Stomach (tissue), 9 donors: ENCODE results near the gene RXRA. TPM values are rescaled to one million over a fixed set of nuclear protein-coding genes. Genes with fewer than 3 reads are reported as not detected.

ENCODE experiments used
- DNase-seq, 2 donors: peaks; one replicate each; pipeline versions ENCODE4 v3.0.0 to v3.0.0-alpha.2; 2013 to 2019
- H3K27ac ChIP-seq, 5 donors: fragments of 200-600 bp in 4 of 5; sonication (generic) in 4 of 5; one replicate each; pipeline ENCODE4 v1.5.1; 2013 to 2019; ENCODE audit warnings: mild to moderate bottlenecking in 1 of 5, moderate library complexity in 1 of 5
- H3K27me3 ChIP-seq, 3 donors: fragments of 200-600 bp; sonication (generic); one replicate each; pipeline ENCODE4 v1.5.1; 2017 to 2019; ENCODE audit warnings: mixed run types in 1 of 3
- H3K36me3 ChIP-seq, 4 donors: fragments of 200-600 bp; sonication (generic); 1 replicate in 3 of 4; 2 replicates in 1 of 4; pipeline ENCODE4 v1.5.1; 2016 to 2019
- H3K4me1 ChIP-seq, 4 donors: fragments of 200-600 bp; sonication (generic); one replicate each; pipeline ENCODE4 v1.5.1; 2016 to 2019
- H3K4me3 ChIP-seq, 4 donors: fragments of 200-600 bp; sonication (generic) in 3 of 4; one replicate each; pipeline ENCODE4 v1.5.1; 2016 to 2019; ENCODE audit warnings: mild to moderate bottlenecking in 1 of 4
- H3K9me3 ChIP-seq, 4 donors: fragments of 200-600 bp; sonication (generic); one replicate each; pipeline ENCODE4 v1.5.1; 2016 to 2019
- EP300 ChIP-seq: sonication (generic); formaldehyde crosslinking; IDR thresholded peaks from one replicate; pipeline ENCODE4 v1.6.1; 2017; ENCODE audit warnings: antibody characterized with exemption
- POLR2A ChIP-seq, 4 donors: fragments of 450-650 bp; IDR thresholded peaks; one replicate each; pipeline ENCODE4 v1.6.1; 2016; ENCODE audit warnings: antibody characterized with exemption in 4 of 4, control low read depth in 2 of 4, mild to moderate bottlenecking in 1 of 4, moderate library complexity in 1 of 4
- POLR2AphosphoS5 ChIP-seq, 3 donors: sonication (generic); formaldehyde crosslinking; IDR thresholded peaks; one replicate each; pipeline ENCODE4 v1.6.1; 2016; ENCODE audit warnings: antibody characterized with exemption in 3 of 3
- WGBS, 5 donors: extraction: QIAGEN DNeasy Blood & Tissue Kit in 3 of 5; methylation state at CpG; one replicate each; pipeline versions ENCODE4 v1.1.5 to v1.1.7; 2013 to 2018; 5-methylcytosine and 5-hydroxymethylcytosine counted together
- intact Hi-C: fragments of 100-400 bp; cut with DNase I; formaldehyde crosslinking; loops from one replicate; pipeline ENCODE4 v1.15.1; 2023; ENCODE audit warnings: low total_unique reads
- polyA plus RNA-seq, 3 donors: library from polyadenylated mRNA; stranded (reverse); fragments of 200-250 nt; gene quantifications; one replicate each; pipeline ENCODE4 v1.2.3, GENCODE V29; 2013
- total RNA-seq, 5 donors: library from RNA; depleted of rRNA; stranded (reverse); fragments of >200 nt; gene quantifications; one replicate each; pipeline versions ENCODE4 v1.1.0 to v1.2.3, GENCODE V29; 2014 to 2016
- TF ChIP-seq, protein P1 (sequence below), 7 experiments: fragments of 450-650 bp in 4 of 7; fragments of 200-600 bp in 3 of 7; sonication (generic) in 3 of 7; IDR thresholded peaks; one replicate each; pipeline ENCODE4 v1.5.1; 2016 to 2019; ENCODE audit warnings: antibody characterized with exemption in 7 of 7, control low read depth in 2 of 7, mild to moderate bottlenecking in 1 of 7
- donor health status: healthy with polysubstance abuse.
- donor health status: Bipolar disorder and iron deficiency.
- donor health status: healthy.

Gene RXRA
- total and polyA plus RNA-seq, 8 donors = 14.0 to 68.4 (median 29.3) TPM

GRCh38 chr9:134335061-134335460, 8.8 kb downstream of the RXRA start:
- DNase-seq = no peak
- Histone ChIP-seq H3K4me1 (peaks cover 92 to 100% (median 99%) of the 10 kb centered on the region in 4 donors), H3K4me3 (no peak overlapping the region), H3K9me3 (no peaks in the 10 kb centered on the region), H3K27me3 (no peaks in the 10 kb centered on the region), H3K36me3 (no peaks in the 10 kb centered on the region), H3K27ac (no peak overlapping the region)
- WGBS, 5 donors = 89 to 100% (median 96%) methylated on average over 2 of the region's 2 CpGs
- TF ChIP-seq POLR2A (IDR thresholded peaks at IDR 0.05) = no peak
- TF ChIP-seq EP300 = no peak
- intact Hi-C loops = loop anchor here (10.0 kb wide), 2 partner anchors 100 to 160 kb away; no protein-coding TSS in a partner anchor

DNA sequence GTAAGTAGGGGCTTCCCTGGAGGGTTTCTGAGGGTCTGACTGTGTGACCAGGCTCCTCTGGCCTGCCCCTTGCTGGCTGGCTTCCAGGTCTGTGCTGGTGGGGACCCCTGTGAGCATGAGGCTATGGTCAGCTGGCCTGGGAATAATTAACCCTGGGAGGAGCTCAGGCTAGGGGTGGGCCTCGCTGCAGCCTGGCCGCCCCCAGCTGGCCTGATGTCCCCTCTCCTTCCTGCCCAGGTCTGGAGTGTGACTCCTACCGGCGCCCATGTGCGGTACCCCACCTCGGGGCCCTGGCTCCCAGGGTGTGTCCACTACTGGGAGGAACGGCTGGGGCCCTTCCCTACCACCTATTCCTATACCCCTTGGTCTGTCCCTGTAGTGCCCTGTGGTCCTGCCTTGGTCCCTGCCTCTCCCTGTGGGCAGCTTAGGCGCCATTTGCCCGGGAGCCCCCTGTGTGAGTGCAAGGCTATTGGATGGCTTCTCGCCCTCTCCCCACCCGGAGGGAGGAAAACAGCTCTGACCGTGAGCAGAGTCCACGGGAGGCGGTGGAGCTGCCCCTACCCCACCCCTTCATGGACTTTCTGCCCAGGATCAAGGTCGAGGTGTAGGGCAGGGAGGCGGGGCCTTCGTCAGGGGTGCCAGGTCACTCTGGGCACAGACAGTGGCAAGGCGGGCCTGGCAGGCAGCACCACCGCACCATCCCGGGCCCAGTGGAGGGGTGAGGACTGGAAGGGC, 9.4 kb downstream of the RXRA start:
- intact Hi-C loops = loop anchor here (10.0 kb wide), 2 partner anchors 99 to 161 kb away; no protein-coding TSS in a partner anchor
- Histone ChIP-seq H3K36me3 (no peaks in the 10 kb centered on the region), H3K27ac (no peak overlapping the region), H3K4me1 (peaks cover 92 to 100% (median 99%) of the 10 kb centered on the region in 4 donors), H3K4me3 (peak overlapping the region in 1 of 4 donors; percentile 0), H3K9me3 (no peaks in the 10 kb centered on the region), H3K27me3 (no peaks in the 10 kb centered on the region)
- WGBS, 5 donors = 56 to 81% (median 65%) methylated on average over 5 to 20 of the region's 20 CpGs
- no peak for TF ChIP-seq POLR2A (IDR thresholded peaks at IDR 0.05)
- no peak for TF ChIP-seq EP300
- TF ChIP-seq, protein P1, sequence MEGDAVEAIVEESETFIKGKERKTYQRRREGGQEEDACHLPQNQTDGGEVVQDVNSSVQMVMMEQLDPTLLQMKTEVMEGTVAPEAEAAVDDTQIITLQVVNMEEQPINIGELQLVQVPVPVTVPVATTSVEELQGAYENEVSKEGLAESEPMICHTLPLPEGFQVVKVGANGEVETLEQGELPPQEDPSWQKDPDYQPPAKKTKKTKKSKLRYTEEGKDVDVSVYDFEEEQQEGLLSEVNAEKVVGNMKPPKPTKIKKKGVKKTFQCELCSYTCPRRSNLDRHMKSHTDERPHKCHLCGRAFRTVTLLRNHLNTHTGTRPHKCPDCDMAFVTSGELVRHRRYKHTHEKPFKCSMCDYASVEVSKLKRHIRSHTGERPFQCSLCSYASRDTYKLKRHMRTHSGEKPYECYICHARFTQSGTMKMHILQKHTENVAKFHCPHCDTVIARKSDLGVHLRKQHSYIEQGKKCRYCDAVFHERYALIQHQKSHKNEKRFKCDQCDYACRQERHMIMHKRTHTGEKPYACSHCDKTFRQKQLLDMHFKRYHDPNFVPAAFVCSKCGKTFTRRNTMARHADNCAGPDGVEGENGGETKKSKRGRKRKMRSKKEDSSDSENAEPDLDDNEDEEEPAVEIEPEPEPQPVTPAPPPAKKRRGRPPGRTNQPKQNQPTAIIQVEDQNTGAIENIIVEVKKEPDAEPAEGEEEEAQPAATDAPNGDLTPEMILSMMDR (IDR thresholded peaks at IDR 0.05) = no peak
- no peak for TF ChIP-seq POLR2AphosphoS5 (IDR thresholded peaks at IDR 0.05)
- peak in 1 of 2 donors; percentile 43 for DNase-seq

DNA sequence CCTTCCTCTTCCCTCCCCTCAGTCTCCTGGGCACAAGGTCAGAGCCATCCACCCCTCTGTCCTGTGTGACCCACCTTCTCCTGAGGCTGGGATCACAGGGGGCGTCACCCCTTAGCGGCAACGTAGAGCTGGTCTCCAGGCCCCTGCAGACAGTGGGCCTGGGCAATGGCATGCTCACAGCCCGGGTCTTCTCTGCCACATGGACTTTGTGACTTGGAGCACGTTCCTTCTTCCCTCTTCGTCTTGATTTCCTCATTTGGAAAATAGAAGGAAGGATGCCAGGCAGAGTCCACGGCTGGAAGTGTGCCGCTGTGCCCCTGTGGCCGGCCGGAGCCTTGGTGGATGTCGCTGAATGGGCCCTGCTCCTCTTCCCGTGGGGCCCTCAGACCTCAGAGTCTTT, 10.0 kb downstream of the RXRA start:
- 46 to 55% (median 53%) methylated on average over 11 to 12 of the region's 12 CpGs for WGBS, 5 donors
- Histone ChIP-seq H3K4me1 (peaks cover 92 to 100% (median 99%) of the 10 kb centered on the region in 4 donors), H3K27ac (no peak overlapping the region), H3K4me3 (peak overlapping the region in 1 of 4 donors; percentile 0), H3K36me3 (no peaks in the 10 kb centered on the region), H3K9me3 (no peaks in the 10 kb centered on the region), H3K27me3 (no peaks in the 10 kb centered on the region)
- DNase-seq = no peak
- intact Hi-C loops = loop anchor here (10.0 kb wide), 2 partner anchors 99 to 161 kb away; no protein-coding TSS in a partner anchor
- TF ChIP-seq, protein P1 (IDR thresholded peaks at IDR 0.05) = no peak
- TF ChIP-seq EP300 (no peak), POLR2A (IDR thresholded peaks at IDR 0.05) (no peak), POLR2AphosphoS5 (IDR thresholded peaks at IDR 0.05) (no peak)

- WGBS, 5 donors = 77 to 86% (median 83%) methylated on average over 7 to 8 of the region's 8 CpGs
- Histone ChIP-seq H3K27me3 (no peaks in the 10 kb centered on the region), H3K9me3 (no peaks in the 10 kb centered on the region), H3K4me1 (peaks cover 92 to 100% (median 99%) of the 10 kb centered on the region in 4 donors), H3K4me3 (no peak overlapping the region), H3K27ac (no peak overlapping the region), H3K36me3 (no peaks in the 10 kb centered on the region)
- intact Hi-C loops = loop anchor here (10.0 kb wide), 2 partner anchors 98 to 162 kb away; no protein-coding TSS in a partner anchor
- no peak for DNase-seq
- TF ChIP-seq POLR2A (IDR thresholded peaks at IDR 0.05) (no peak), EP300 (no peak), POLR2AphosphoS5 (IDR thresholded peaks at IDR 0.05) (no peak)
- TF ChIP-seq, protein P1 (IDR thresholded peaks at IDR 0.05) = no peak
These were observed 10.7 kb downstream of the RXRA start for GRCh38 chr9:134336924-134337323.
